ENCODE measurements around the gene WWP2. TPM values are rescaled to one million over a fixed set of nuclear protein-coding genes. Genes with fewer than 3 reads are reported as not detected.
A peak's percentile ranks its signal among the peaks of the same experiment; 100 is the strongest.

WWP2 gene
- total RNA-seq, 2 experiments from 2014 or later: 35.8 to 39.5 TPM

GRCh38 chr16:69929480-69929879 is 167.3 kb downstream of the WWP2 start:
- ChIA-PET POLR2A (no interaction called here), CTCF (interaction anchor here (0.5 to 4.5 kb wide), 18 partner anchors 10 to 358 kb away, joined by 3 to 41 read pairs (median 5); partner anchors contain the start of genes NOB1 and NQO1)
- intact Hi-C loops (cut with micrococcal nuclease): no loop called here
- no peaks in the 10 kb centered on the region for H3K9me3 Mint-ChIP-seq
- no peaks in the 10 kb centered on the region for H3K27me3 Mint-ChIP-seq
- no peak overlapping the region for H3K4me3 Mint-ChIP-seq
- H3K36me3 Mint-ChIP-seq: peaks cover 13% of the 10 kb centered on the region
- no peak overlapping the region for H3K27ac Mint-ChIP-seq
- no peaks in the 10 kb centered on the region for H3K4me1 Mint-ChIP-seq (ENCODE audit: low read depth)
- DNase-seq: no peak

- POLR2A ChIA-PET: no interaction called here
- peaks cover 13% of the 10 kb centered on the region for H3K36me3 Mint-ChIP-seq
- DNase-seq: peak; percentile 39
- CTCF ChIA-PET: interaction anchor here (0.5 to 4.5 kb wide), 45 partner anchors 8 to 358 kb away, joined by 3 to 41 read pairs (median 3); partner anchors contain the start of genes NOB1 and NQO1
- no peak overlapping the region for H3K4me3 Mint-ChIP-seq
- no peaks in the 10 kb centered on the region for H3K4me1 Mint-ChIP-seq (ENCODE audit: low read depth)
- intact Hi-C loops (cut with micrococcal nuclease): loop anchor here (1.0 kb wide), 2 partner anchors 134 to 221 kb away; no protein-coding TSS in a partner anchor
- no peaks in the 10 kb centered on the region for H3K27me3 Mint-ChIP-seq
- H3K9me3 Mint-ChIP-seq: no peaks in the 10 kb centered on the region
- H3K27ac Mint-ChIP-seq: no peak overlapping the region
Measured at GRCh38 chr16:69930117-69930776, 168.1 kb downstream of the WWP2 start.

GRCh38 chr16:69931631-69932030 is 169.5 kb downstream of the WWP2 start:
- POLR2A ChIA-PET: no interaction called here
- Mint-ChIP-seq H3K9me3 (no peaks in the 10 kb centered on the region), H3K4me3 (no peak overlapping the region)

GRCh38 chr16:69932228-69932627 is 170.1 kb downstream of the WWP2 start:
- no peaks in the 10 kb centered on the region for H3K27me3 Mint-ChIP-seq
- no peak overlapping the region for H3K27ac Mint-ChIP-seq
- POLR2A ChIA-PET: no interaction called here
- CTCF ChIA-PET: interaction anchor here (1.2 kb wide), 1 partner anchor 178 kb away, joined by 3 read pairs; the partner anchor contains the start of gene NOB1
- no peak for DNase-seq
- H3K4me1 Mint-ChIP-seq (ENCODE audit: low read depth): no peaks in the 10 kb centered on the region
- intact Hi-C loops (cut with micrococcal nuclease): no loop called here
- H3K36me3 Mint-ChIP-seq: peaks cover 17% of the 10 kb centered on the region
- no peaks in the 10 kb centered on the region for H3K9me3 Mint-ChIP-seq
- no peak overlapping the region for H3K4me3 Mint-ChIP-seq

More at GRCh38 chr16:69931631-69932030, 169.5 kb downstream of the WWP2 start:
- intact Hi-C loops (cut with micrococcal nuclease): no loop called here
- Mint-ChIP-seq H3K4me1 (ENCODE audit: low read depth) (no peaks in the 10 kb centered on the region), H3K27me3 (no peaks in the 10 kb centered on the region), H3K27ac (no peak overlapping the region), H3K36me3 (peaks cover 17% of the 10 kb centered on the region)
- DNase-seq: no peak
- CTCF ChIA-PET: interaction anchor here (1.2 to 2.2 kb wide), 2 partner anchors 177 to 222 kb away, joined by 3 to 12 read pairs; partner anchors contain the start of gene NOB1

GRCh38 chr16:69932691-69933392 is 170.7 kb downstream of the WWP2 start:
- DNase-seq: no peak
- Mint-ChIP-seq H3K36me3 (peaks cover 17% of the 10 kb centered on the region), H3K9me3 (no peaks in the 10 kb centered on the region), H3K4me1 (ENCODE audit: low read depth) (no peaks in the 10 kb centered on the region), H3K27me3 (no peaks in the 10 kb centered on the region), H3K27ac (no peak overlapping the region), H3K4me3 (no peak overlapping the region)
- ChIA-PET POLR2A (interaction anchor here (0.6 kb wide), 1 partner anchor 45 kb away, joined by 3 read pairs; no protein-coding TSS in a partner anchor), CTCF (interaction anchor here (1.2 kb wide), 1 partner anchor 178 kb away, joined by 3 read pairs; the partner anchor contains the start of gene NOB1)
- intact Hi-C loops (cut with micrococcal nuclease): no loop called here

- CTCF ChIA-PET: no interaction called here
- POLR2A ChIA-PET: no interaction called here
- Mint-ChIP-seq H3K9me3 (no peaks in the 10 kb centered on the region), H3K36me3 (peaks cover 22% of the 10 kb centered on the region), H3K27ac (no peak overlapping the region), H3K4me3 (no peak overlapping the region), H3K4me1 (ENCODE audit: low read depth) (no peaks in the 10 kb centered on the region), H3K27me3 (no peaks in the 10 kb centered on the region)
- intact Hi-C loops (cut with micrococcal nuclease): no loop called here
- DNase-seq: no peak
Measured at GRCh38 chr16:69934044-69934443, 171.9 kb downstream of the WWP2 start.

GRCh38 chr16:69934751-69935150 is 172.6 kb downstream of the WWP2 start:
- CTCF ChIA-PET: no interaction called here
- Mint-ChIP-seq H3K36me3 (peaks cover 20% of the 10 kb centered on the region), H3K27ac (no peak overlapping the region), H3K4me1 (ENCODE audit: low read depth) (no peaks in the 10 kb centered on the region), H3K9me3 (no peaks in the 10 kb centered on the region), H3K27me3 (no peaks in the 10 kb centered on the region), H3K4me3 (no peak overlapping the region)
- no peak for DNase-seq
- POLR2A ChIA-PET: no interaction called here
- intact Hi-C loops (cut with micrococcal nuclease): no loop called here

GRCh38 chr16:69935278-69935711 is 173.2 kb downstream of the WWP2 start:
- peaks cover 22% of the 10 kb centered on the region for H3K36me3 Mint-ChIP-seq
- H3K27me3 Mint-ChIP-seq: no peaks in the 10 kb centered on the region
- intact Hi-C loops (cut with micrococcal nuclease): no loop called here
- ChIA-PET POLR2A (no interaction called here), CTCF (no interaction called here)
- no peaks in the 10 kb centered on the region for H3K9me3 Mint-ChIP-seq
- DNase-seq: no peak
- H3K27ac Mint-ChIP-seq: no peak overlapping the region
- no peaks in the 10 kb centered on the region for H3K4me1 Mint-ChIP-seq (ENCODE audit: low read depth)
- H3K4me3 Mint-ChIP-seq: no peak overlapping the region

GRCh38 chr16:69935740-69936139 is 173.6 kb downstream of the WWP2 start:
- Mint-ChIP-seq H3K27ac (no peak overlapping the region), H3K36me3 (peaks cover 22% of the 10 kb centered on the region), H3K4me3 (no peak overlapping the region), H3K27me3 (no peaks in the 10 kb centered on the region), H3K9me3 (no peaks in the 10 kb centered on the region), H3K4me1 (ENCODE audit: low read depth) (no peaks in the 10 kb centered on the region)
- intact Hi-C loops (cut with micrococcal nuclease): no loop called here
- POLR2A ChIA-PET: no interaction called here
- CTCF ChIA-PET: no interaction called here
- no peak for DNase-seq

- Mint-ChIP-seq H3K4me3 (no peak overlapping the region), H3K27ac (no peak overlapping the region), H3K9me3 (no peaks in the 10 kb centered on the region), H3K4me1 (ENCODE audit: low read depth) (no peaks in the 10 kb centered on the region), H3K27me3 (no peaks in the 10 kb centered on the region), H3K36me3 (peaks cover 22% of the 10 kb centered on the region)
- POLR2A ChIA-PET: no interaction called here
- no peak for DNase-seq
- CTCF ChIA-PET: no interaction called here
- intact Hi-C loops (cut with micrococcal nuclease): no loop called here
Measured at GRCh38 chr16:69936252-69936651, 174.1 kb downstream of the WWP2 start.

GRCh38 chr16:69936751-69937211 is 174.6 kb downstream of the WWP2 start:
- intact Hi-C loops (cut with micrococcal nuclease): no loop called here
- no peaks in the 10 kb centered on the region for H3K27me3 Mint-ChIP-seq
- CTCF ChIA-PET: no interaction called here
- no peaks in the 10 kb centered on the region for H3K9me3 Mint-ChIP-seq
- H3K4me3 Mint-ChIP-seq: no peak overlapping the region
- DNase-seq: no peak
- no peak overlapping the region for H3K27ac Mint-ChIP-seq
- POLR2A ChIA-PET: no interaction called here
- peaks cover 22% of the 10 kb centered on the region for H3K36me3 Mint-ChIP-seq
- no peaks in the 10 kb centered on the region for H3K4me1 Mint-ChIP-seq (ENCODE audit: low read depth)

- H3K4me1 Mint-ChIP-seq (ENCODE audit: low read depth): no peaks in the 10 kb centered on the region
- ChIA-PET POLR2A (no interaction called here), CTCF (interaction anchor here (0.8 kb wide), 1 partner anchor 10 kb away, joined by 4 read pairs; no protein-coding TSS in a partner anchor)
- DNase-seq: no peak
- no peak overlapping the region for H3K27ac Mint-ChIP-seq
- intact Hi-C loops (cut with micrococcal nuclease): no loop called here
- no peak overlapping the region for H3K4me3 Mint-ChIP-seq
- H3K9me3 Mint-ChIP-seq: no peaks in the 10 kb centered on the region
- H3K27me3 Mint-ChIP-seq: no peaks in the 10 kb centered on the region
- H3K36me3 Mint-ChIP-seq: peaks cover 19% of the 10 kb centered on the region
Measured at GRCh38 chr16:69937465-69937951, 175.4 kb downstream of the WWP2 start.
